ENCODE data around the gene ALDH1L1.

ALDH1L1 gene

GRCh38 chr3:126117786-126118185 is 62.6 kb downstream of the ALDH1L1 start:
- no peak for DNase-seq

GRCh38 chr3:126117212-126117611 is 63.2 kb downstream of the ALDH1L1 start:
- DNase-seq, result no peak

GRCh38 chr3:126116526-126116925 is 63.9 kb downstream of the ALDH1L1 start:
- no peak for DNase-seq

DNA sequence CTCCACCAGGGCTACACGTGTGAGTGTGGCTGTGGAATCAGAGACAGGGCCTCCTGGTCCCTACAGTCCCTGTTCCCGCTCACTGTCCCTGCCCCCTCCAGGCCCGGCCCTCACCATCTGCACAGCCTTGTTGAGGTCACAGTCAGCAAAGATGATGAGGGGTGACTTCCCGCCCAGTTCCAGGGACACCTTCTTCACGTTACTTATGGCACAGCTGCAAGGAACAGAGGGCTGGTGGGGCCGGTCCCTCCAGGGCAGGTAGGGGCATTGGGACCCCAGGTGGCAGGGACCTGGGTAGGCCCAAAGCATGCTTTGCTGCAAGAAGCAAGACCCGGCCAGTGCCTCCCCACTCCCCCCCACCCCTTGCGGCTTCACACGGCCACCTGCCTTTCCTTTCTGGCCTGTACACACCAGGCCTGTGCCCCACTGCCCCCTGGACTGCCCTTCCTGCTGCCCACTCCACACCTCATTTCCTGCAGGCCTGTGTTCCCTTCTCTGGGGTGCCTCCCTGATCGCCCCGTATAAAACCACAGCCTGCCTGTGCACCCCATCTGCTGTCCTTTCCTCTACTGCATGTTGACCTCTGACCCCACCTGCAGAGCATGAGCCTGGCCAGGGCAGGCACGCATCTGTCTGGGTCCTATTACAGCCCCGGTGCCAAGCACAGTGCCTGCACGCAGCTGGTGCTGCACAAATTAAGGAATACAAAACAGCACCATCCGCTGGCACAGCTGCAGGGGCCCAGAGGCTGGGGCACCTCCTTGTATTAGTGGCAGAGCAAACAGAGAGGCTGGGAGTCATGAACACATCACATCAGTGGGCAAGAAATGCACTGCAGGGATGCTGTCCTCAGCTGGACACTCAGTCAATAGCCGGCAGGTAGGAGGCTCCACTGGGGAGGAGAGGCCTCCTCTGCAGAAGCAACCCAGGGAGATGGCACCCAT is 65.7 kb downstream of the ALDH1L1 start:
- DNase-seq, result no peak

- no peak for DNase-seq
These were observed 66.5 kb downstream of the ALDH1L1 start for GRCh38 chr3:126113733-126114442.

- DNase-seq, result no peak
These were observed 67.2 kb downstream of the ALDH1L1 start for GRCh38 chr3:126113238-126113555.

GRCh38 chr3:126112531-126113237 is 67.7 kb downstream of the ALDH1L1 start:
- no peak for DNase-seq

DNA sequence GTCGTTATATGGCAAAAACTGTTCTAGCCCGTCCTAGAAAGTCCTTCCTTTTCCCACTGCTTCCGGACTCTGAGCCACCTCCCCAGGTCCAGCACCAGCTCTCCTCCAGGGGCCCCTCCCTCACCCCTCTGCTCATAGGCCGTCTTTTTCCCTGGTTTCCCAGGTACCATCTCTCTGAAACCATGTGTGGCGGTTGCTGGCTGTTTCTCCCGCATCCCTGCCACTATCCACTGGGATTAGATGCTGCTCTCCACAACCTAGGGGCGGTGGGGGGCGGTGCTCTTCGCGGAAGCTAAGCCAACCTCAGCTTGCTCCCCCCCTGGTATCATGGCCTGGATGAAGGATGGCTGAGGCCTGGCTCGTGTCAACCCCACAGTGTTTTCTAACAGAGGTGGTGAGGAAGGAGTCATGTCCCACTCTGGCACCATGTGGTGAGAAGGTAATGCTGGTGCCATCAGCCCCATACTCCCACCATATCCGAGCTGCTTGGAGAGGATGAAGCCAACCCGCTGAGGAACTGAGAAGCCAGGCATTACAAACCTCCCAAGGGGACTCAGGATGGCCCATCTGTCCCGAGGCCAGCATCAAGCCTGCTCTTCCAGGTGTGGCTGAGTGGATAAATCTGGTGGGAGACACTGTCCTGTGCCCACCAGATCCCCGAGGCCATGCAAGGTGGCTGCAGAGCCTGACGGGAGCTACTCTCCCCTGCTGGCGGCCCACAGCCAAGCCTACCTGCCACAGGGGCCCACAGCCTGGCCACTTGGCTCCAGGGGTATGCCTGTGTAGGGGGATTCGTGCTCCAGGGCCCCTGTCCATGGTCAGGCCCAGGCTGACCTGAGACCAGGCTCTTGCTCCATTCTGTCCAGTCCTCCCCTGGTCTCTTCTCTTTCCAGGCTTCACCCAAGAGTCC is 68.6 kb downstream of the ALDH1L1 start:
- DNase-seq, result no peak

- no peak for DNase-seq
These were observed 69.2 kb downstream of the ALDH1L1 start for GRCh38 chr3:126111126-126111551.

DNA sequence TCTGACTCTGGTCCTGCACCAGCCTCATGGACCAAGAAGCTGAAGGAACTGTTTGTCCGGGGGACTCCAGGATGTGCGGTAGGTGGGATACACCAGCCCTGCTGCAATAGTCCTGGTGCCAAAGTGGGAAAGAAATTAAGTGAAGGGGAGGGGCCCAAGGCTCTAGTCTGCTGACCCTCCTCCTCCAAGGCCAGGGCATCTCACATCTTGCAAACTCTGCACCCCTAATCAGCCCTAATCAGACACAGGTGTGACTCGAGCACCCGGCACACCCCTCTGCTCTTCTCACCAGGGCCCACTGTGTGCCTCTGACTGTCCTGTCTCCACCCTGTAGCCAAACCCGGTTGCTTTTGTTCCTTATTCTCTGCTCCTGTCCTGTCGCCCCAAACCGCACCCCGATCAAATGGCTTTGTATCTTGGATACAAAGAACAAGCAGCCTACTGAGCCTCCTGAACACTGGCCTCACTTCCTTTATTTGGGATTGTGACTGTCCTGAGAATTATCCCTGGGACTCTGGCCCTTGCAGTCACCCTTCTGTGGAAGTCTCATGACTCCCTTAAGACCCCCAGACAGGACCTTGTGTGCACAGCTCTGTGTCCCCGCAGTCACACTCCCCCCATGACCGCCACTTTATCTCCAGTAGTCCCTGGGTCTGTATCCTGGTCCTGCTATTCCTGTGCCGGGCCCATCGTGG is 69.8 kb downstream of the ALDH1L1 start:
- no peak for DNase-seq

- DNase-seq, result no peak
These were observed 70.5 kb downstream of the ALDH1L1 start for GRCh38 chr3:126109880-126110235.

DNA sequence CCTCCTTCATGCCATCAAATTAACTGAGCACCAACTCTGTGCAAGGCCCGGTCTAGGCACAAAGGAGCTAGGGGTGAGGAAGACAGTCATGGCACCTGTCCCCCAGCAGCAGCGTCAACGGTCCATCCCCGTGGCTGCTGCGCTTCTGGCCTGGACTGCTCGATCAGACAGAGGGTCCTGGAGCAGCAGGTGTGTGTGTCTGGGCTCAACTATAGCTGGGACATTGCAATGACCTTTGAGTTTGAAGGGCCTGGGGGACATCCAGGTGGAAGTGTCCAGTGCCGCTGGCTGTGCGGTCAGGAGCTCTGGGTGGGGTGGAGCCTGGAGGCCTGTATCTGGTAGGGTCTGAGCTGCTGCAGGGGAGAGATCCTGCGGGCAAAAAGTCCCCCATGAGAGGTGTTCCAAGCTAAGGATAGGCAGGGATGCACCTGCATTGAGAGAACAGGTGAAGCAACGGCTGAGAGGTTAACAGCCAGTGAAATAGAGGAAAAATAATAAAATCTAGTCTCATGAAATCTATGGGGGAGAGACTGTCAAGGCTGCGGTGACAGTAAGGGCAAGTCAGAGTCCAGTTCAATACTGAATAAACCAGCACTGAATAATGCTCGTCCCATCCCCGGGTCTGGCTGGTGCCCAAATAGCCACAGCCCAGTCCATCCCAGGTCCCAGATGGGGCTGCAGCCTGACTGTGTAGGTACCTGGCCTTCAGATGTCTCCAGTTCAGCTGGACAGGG is 71.1 kb downstream of the ALDH1L1 start:
- DNase-seq, result no peak

- no peak for DNase-seq
These were observed 71.7 kb downstream of the ALDH1L1 start for GRCh38 chr3:126108676-126109050.

DNA sequence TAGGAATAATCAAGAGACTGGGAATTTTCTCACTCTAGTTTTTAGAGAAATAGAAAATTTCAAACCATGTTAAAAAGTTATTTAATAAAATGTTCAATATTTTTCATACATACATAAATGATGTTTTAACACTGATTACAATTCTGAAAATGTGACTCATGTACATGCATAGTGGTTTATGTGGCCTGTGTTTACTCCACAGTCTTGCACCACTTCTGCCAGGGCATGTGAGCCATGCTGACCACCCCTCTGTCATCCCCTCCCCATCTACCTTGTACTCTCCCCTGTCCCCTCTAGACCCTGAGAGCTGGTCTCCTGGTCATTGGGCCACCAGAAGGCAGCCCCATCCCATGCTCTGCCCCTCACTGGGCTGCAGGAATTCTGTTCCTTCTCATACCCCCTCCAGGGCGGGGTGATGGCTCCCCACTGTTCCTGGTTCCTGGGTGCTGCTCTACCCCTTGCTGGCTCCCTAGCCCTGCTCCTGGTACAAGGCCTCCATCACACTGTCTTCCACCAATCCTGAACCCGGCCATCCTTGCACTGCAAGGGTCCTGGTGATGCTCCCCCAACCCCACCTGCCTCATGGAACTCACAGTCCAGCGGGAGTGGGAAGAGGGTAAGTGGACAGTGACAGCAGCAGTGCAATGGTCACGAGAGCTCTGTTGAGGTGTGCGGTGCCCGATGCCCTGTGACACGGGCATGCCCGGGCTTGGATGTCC is 72.3 kb downstream of the ALDH1L1 start:
- no peak for DNase-seq

- no peak for DNase-seq
These were observed 73.0 kb downstream of the ALDH1L1 start for GRCh38 chr3:126107203-126107939.

GRCh38 chr3:126106336-126107202 is 73.8 kb downstream of the ALDH1L1 start:
- DNase-seq, result no peak

GRCh38 chr3:126105691-126106187 is 74.6 kb downstream of the ALDH1L1 start:
- no peak for DNase-seq

Data from HCEC 1CT (cell line).